ENCODE measurements around the gene CFAP77.

CFAP77 gene

GRCh38 chr9:132525308-132526023, 115.5 kb downstream of the CFAP77 start:
- TF ChIP-seq CTCF (IDR thresholded peaks at IDR 0.05; ENCODE audit: insufficient read depth, low read length, poor library complexity, severe bottlenecking): no peak
- Histone ChIP-seq H3K36me3 (ENCODE audit: control insufficient read depth, insufficient read depth, low read length) (no peaks in the 10 kb centered on the region), H3K4me3 (replicated peaks; ENCODE audit: low read depth, low read length) (no peak overlapping the region), H3K27me3 (replicated peaks; ENCODE audit: control insufficient read depth, insufficient read depth, low read length) (no peaks in the 10 kb centered on the region; the same call in 1 of the 2 replicates)
- no peak for DNase-seq (ENCODE audit: extremely low read depth, insufficient read length)

GRCh38 chr9:132531195-132531594, 121.2 kb downstream of the CFAP77 start:
- Histone ChIP-seq H3K36me3 (ENCODE audit: control insufficient read depth, insufficient read depth, low read length) (no peaks in the 10 kb centered on the region), H3K27me3 (replicated peaks; ENCODE audit: control insufficient read depth, insufficient read depth, low read length) (no peaks in the 10 kb centered on the region; the same call in 1 of the 2 replicates), H3K4me3 (replicated peaks; ENCODE audit: low read depth, low read length) (no peak overlapping the region)
- DNase-seq (ENCODE audit: extremely low read depth, insufficient read length): no peak
- TF ChIP-seq CTCF (IDR thresholded peaks at IDR 0.05; ENCODE audit: insufficient read depth, low read length, poor library complexity, severe bottlenecking): no peak

- Histone ChIP-seq H3K27me3 (replicated peaks; ENCODE audit: control insufficient read depth, insufficient read depth, low read length) (no peaks in the 10 kb centered on the region; the same call in 1 of the 2 replicates), H3K4me3 (replicated peaks; ENCODE audit: low read depth, low read length) (no peak overlapping the region), H3K36me3 (ENCODE audit: control insufficient read depth, insufficient read depth, low read length) (no peaks in the 10 kb centered on the region)
- no peak for DNase-seq (ENCODE audit: extremely low read depth, insufficient read length)
- TF ChIP-seq CTCF (IDR thresholded peaks at IDR 0.05; ENCODE audit: insufficient read depth, low read length, poor library complexity, severe bottlenecking): no peak
Measured at GRCh38 chr9:132531710-132532570, 121.9 kb downstream of the CFAP77 start.

GRCh38 chr9:132534832-132535231, 124.8 kb downstream of the CFAP77 start:
- no peaks in the 10 kb centered on the region for H3K36me3 ChIP-seq (ENCODE audit: control insufficient read depth, insufficient read depth, low read length)
- H3K4me3 ChIP-seq (replicated peaks; ENCODE audit: low read depth, low read length): no peak overlapping the region
- no peaks in the 10 kb centered on the region; the same call in 1 of the 2 replicates for H3K27me3 ChIP-seq (replicated peaks; ENCODE audit: control insufficient read depth, insufficient read depth, low read length)
- DNase-seq (ENCODE audit: extremely low read depth, insufficient read length): no peak
- TF ChIP-seq CTCF (IDR thresholded peaks at IDR 0.05; ENCODE audit: insufficient read depth, low read length, poor library complexity, severe bottlenecking): no peak

GRCh38 chr9:132536124-132536523, 126.1 kb downstream of the CFAP77 start:
- Histone ChIP-seq H3K27me3 (replicated peaks; ENCODE audit: control insufficient read depth, insufficient read depth, low read length) (no peaks in the 10 kb centered on the region; the same call in 1 of the 2 replicates), H3K4me3 (replicated peaks; ENCODE audit: low read depth, low read length) (no peak overlapping the region), H3K36me3 (ENCODE audit: control insufficient read depth, insufficient read depth, low read length) (no peaks in the 10 kb centered on the region)
- DNase-seq (ENCODE audit: extremely low read depth, insufficient read length): no peak
- TF ChIP-seq CTCF (IDR thresholded peaks at IDR 0.05; ENCODE audit: insufficient read depth, low read length, poor library complexity, severe bottlenecking): no peak

All from GM06990 (cell line).